Measurements from ENCODE around the gene ADCY7. TPM values are rescaled to one million over a fixed set of nuclear protein-coding genes. Genes with fewer than 3 reads are reported as not detected.

The ADCY7 gene
- total and polyA plus RNA-seq, 2 experiments from 2014 or later: 3.9 to 4.4 TPM

DNA sequence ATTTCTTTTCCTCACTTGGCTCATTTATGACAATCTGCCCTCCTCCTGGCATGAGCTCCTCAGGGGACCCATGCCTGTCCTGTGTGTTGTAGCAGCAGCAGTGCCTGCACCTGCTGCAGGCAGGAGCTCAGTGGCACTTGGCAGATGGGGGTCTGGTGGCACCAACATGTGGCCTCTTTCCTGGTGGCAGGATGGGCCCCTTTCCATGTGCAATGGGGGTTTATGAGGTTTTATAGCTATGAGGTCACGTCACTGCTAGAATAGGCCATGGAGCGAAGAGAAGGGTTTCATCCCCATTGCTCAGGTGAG, 7.0 kb downstream of the ADCY7 start:
- Histone ChIP-seq H3K9me3 (ENCODE audit: low read depth) (no peaks in the 10 kb centered on the region), H3K27ac (no peak overlapping the region), H3K4me1 (ENCODE audit: insufficient read depth) (no peaks in the 10 kb centered on the region), H3K36me3 (replicated peaks; ENCODE audit: insufficient read depth, low read depth) (no peaks in the 10 kb centered on the region), H3K4me2 (no peak overlapping the region), H4K20me1 (ENCODE audit: insufficient read depth, poor library complexity, severe bottlenecking) (no peaks in the 10 kb centered on the region), H3K9me2 (replicated peaks; ENCODE audit: insufficient read depth) (no peaks in the 10 kb centered on the region), H3K27me3 (no peaks in the 10 kb centered on the region), H2AFZ (no peak overlapping the region), H3K4me3 (no peak overlapping the region), H3K79me2 (no peaks in the 10 kb centered on the region)
- DNase-seq (ENCODE audit: low spot score): no peak
- TF ChIP-seq EZH2phosphoT487 (IDR thresholded peaks at IDR 0.05; ENCODE audit: low read depth, severe bottlenecking, unreplicated experiment) (no peak), EZH2 (IDR thresholded peaks at IDR 0.05; ENCODE audit: borderline replicate concordance) (no peak)
- TF ChIP-seq, protein P1, sequence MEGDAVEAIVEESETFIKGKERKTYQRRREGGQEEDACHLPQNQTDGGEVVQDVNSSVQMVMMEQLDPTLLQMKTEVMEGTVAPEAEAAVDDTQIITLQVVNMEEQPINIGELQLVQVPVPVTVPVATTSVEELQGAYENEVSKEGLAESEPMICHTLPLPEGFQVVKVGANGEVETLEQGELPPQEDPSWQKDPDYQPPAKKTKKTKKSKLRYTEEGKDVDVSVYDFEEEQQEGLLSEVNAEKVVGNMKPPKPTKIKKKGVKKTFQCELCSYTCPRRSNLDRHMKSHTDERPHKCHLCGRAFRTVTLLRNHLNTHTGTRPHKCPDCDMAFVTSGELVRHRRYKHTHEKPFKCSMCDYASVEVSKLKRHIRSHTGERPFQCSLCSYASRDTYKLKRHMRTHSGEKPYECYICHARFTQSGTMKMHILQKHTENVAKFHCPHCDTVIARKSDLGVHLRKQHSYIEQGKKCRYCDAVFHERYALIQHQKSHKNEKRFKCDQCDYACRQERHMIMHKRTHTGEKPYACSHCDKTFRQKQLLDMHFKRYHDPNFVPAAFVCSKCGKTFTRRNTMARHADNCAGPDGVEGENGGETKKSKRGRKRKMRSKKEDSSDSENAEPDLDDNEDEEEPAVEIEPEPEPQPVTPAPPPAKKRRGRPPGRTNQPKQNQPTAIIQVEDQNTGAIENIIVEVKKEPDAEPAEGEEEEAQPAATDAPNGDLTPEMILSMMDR (IDR thresholded peaks at IDR 0.05; ENCODE audit: poor library complexity): no peak
- 92% methylated on average over 2 of the region's 2 CpGs for WGBS (ENCODE audit: low lambda C conversion rate, missing lambda C conversion rate)

DNA sequence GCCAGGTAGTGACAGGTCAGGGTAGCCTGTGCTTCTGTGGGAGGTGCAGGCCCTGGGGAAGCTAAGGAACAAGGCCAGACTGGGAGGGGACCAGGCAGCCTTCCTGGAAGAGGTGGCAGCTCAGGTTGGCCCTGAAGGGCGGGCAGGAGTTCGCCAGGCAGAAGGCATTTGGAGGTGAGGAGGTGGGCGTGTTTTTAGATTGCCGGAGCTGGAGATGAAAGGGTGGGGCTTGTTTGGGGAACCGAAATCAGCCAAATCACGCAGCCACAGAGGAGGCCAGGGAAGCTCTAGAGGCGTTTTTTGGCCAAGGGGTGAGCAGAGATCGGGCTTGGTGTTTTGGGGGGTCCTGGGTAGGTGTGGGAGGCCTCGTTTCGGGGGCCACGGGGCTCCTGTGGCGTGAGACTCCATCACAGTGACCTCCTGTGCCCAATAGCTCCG, 7.6 kb downstream of the ADCY7 start:
- Histone ChIP-seq H3K27me3 (no peaks in the 10 kb centered on the region), H3K4me1 (ENCODE audit: insufficient read depth) (no peaks in the 10 kb centered on the region), H3K4me3 (no peak overlapping the region), H3K36me3 (replicated peaks; ENCODE audit: insufficient read depth, low read depth) (no peaks in the 10 kb centered on the region), H3K9me2 (replicated peaks; ENCODE audit: insufficient read depth) (no peaks in the 10 kb centered on the region), H3K27ac (no peak overlapping the region), H2AFZ (no peak overlapping the region), H3K4me2 (no peak overlapping the region), H4K20me1 (ENCODE audit: insufficient read depth, poor library complexity, severe bottlenecking) (no peaks in the 10 kb centered on the region), H3K79me2 (no peaks in the 10 kb centered on the region), H3K9me3 (ENCODE audit: low read depth) (no peaks in the 10 kb centered on the region)
- WGBS (ENCODE audit: low lambda C conversion rate, missing lambda C conversion rate): 88% methylated on average over 13 of the region's 13 CpGs
- no peak for DNase-seq (ENCODE audit: low spot score)
- TF ChIP-seq, protein P1 (IDR thresholded peaks at IDR 0.05; ENCODE audit: poor library complexity): no peak
- TF ChIP-seq EZH2phosphoT487 (IDR thresholded peaks at IDR 0.05; ENCODE audit: low read depth, severe bottlenecking, unreplicated experiment): no peak
- TF ChIP-seq EZH2 (IDR thresholded peaks at IDR 0.05; ENCODE audit: borderline replicate concordance): no peak

DNA sequence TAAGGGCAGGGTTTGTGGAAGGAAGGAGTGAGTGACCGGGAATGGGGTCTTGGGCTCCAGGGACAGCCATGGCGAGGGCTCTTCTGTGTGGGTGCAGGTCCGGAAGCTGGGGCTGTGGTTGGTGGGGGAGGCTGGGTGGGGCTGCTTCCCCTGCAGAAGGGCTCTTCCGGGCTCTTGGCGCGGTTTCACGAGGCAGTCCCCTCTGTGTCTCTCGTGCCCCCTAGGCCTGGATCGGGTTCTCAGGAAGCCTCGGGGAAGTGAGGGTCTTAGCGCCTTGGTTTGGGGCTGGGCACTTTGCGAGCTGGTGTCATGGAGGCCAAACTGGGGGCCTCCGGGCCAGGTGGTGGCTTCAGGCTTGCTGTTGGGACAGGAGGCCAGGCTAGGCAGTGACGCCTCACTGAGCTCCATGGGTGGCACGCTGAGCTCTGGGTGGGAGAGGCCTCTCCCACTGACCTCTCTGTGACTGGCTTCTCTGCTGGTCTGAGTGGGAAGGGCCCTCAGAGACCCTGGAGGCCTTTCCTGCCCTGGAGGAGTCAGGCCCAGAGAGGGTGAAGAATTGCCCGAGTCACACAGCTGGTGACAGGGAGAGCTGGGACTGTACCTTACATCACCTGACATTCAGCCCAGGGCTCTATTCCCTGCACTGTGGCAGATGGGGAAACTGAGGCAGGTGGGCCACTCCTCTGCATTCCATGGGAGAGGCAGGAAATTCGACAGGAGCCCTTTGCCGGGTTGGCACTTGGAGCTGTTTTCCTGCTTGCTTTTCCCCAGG, 8.2 kb downstream of the ADCY7 start:
- no peaks in the 10 kb centered on the region for H3K4me1 ChIP-seq (ENCODE audit: insufficient read depth)
- no peak overlapping the region for H2AFZ ChIP-seq
- no peak overlapping the region for H3K27ac ChIP-seq
- no peaks in the 10 kb centered on the region for H3K9me3 ChIP-seq (ENCODE audit: low read depth)
- DNase-seq (ENCODE audit: low spot score): no peak
- 92% methylated on average over 13 of the region's 18 CpGs for WGBS (ENCODE audit: low lambda C conversion rate, missing lambda C conversion rate)
- no peaks in the 10 kb centered on the region for H3K36me3 ChIP-seq (replicated peaks; ENCODE audit: insufficient read depth, low read depth)
- H3K9me2 ChIP-seq (replicated peaks; ENCODE audit: insufficient read depth): no peaks in the 10 kb centered on the region
- no peaks in the 10 kb centered on the region for H3K27me3 ChIP-seq
- no peak overlapping the region for H3K4me2 ChIP-seq
- TF ChIP-seq EZH2phosphoT487 (IDR thresholded peaks at IDR 0.05; ENCODE audit: low read depth, severe bottlenecking, unreplicated experiment): no peak
- TF ChIP-seq, protein P1 (IDR thresholded peaks at IDR 0.05; ENCODE audit: poor library complexity): no peak
- TF ChIP-seq EZH2 (IDR thresholded peaks at IDR 0.05; ENCODE audit: borderline replicate concordance): no peak
- H3K79me2 ChIP-seq: no peaks in the 10 kb centered on the region
- no peaks in the 10 kb centered on the region for H4K20me1 ChIP-seq (ENCODE audit: insufficient read depth, poor library complexity, severe bottlenecking)
- H3K4me3 ChIP-seq: no peak overlapping the region
